Panc1 (cell line): ENCODE results near the gene GPR50. TPM values are rescaled to one million over a fixed set of nuclear protein-coding genes. Genes with fewer than 3 reads are reported as not detected.

Experiments
- ATAC-seq: fragments of 200-7000 bp; cut with Tn5 transposase; 2 replicates; pipeline ENCODE4 v1.9.1; 2020; ENCODE audit warnings: mild to moderate bottlenecking, moderate library complexity
- BruUV-seq: library from RNA; stranded (reverse); fragments of 400-500 nt; replicated peaks from 2 replicates; lab custom pipeline; 2021; lab: Mats Ljungman, UMichigan
- CTCF ChIA-PET: fragments of 300-600 bp; sonication (Branson Sonifier 250); formaldehyde crosslinking; loops from one replicate; lab custom pipeline; 2022; ENCODE audit warnings: antibody characterized with exemption; lab: Charles Lee
- POLR2A ChIA-PET: fragments of 300-600 bp; sonication (Branson Sonifier 250); formaldehyde crosslinking; loops from one replicate; lab custom pipeline; 2022; ENCODE audit warnings: antibody characterized with exemption; lab: Charles Lee
- DNase-seq: peaks from one replicate; pipeline ENCODE4 v3.0.0-alpha.2; 2010; ENCODE audit warnings: low read depth, low spot score
- H3K27ac ChIP-seq: 2 replicates; pipeline ENCODE4 v1.5.1; 2011; ENCODE audit warnings: mild to moderate bottlenecking, low read length, inconsistent platforms
- H3K27me3 ChIP-seq: fragments of 200-500 bp; sonication (Bioruptor generic); 2 replicates; pipeline ENCODE4 v1.6.0; 2014; ENCODE audit warnings: low read length, inconsistent platforms; ENCODE audit not compliant: control insufficient read depth, insufficient read depth
- H3K36me3 ChIP-seq: fragments of 200-500 bp; sonication (Bioruptor generic); 2 replicates; pipeline ENCODE4 v1.5.1; 2014; ENCODE audit warnings: inconsistent platforms, mild to moderate bottlenecking, low read length, moderate library complexity; ENCODE audit not compliant: control insufficient read depth, insufficient read depth
- H3K4me1 ChIP-seq: 2 replicates; pipeline ENCODE4 v1.5.1; 2011; ENCODE audit warnings: inconsistent platforms, mild to moderate bottlenecking, low read length, moderate library complexity; ENCODE audit not compliant: control insufficient read depth, insufficient read depth
- H3K4me3 ChIP-seq, 2 experiments: 2 replicates each; pipeline ENCODE4 v1.5.1; 2011 to 2012; ENCODE audit warnings: low read depth in 2 of 2, low read length in 2 of 2, mild to moderate bottlenecking in 2 of 2, inconsistent platforms in 1 of 2, moderate library complexity in 1 of 2
- H3K9me3 ChIP-seq: fragments of 200-500 bp; sonication (Bioruptor generic); 2 replicates; pipeline ENCODE4 v1.5.1; 2014; ENCODE audit warnings: low read depth, mild to moderate bottlenecking, inconsistent platforms, low read length, moderate library complexity; ENCODE audit not compliant: control insufficient read depth, insufficient read depth
- POLR2AphosphoS5 ChIP-seq: IDR thresholded peaks from 2 replicates; pipeline ENCODE4 v1.6.1; 2012; ENCODE audit warnings: mild to moderate bottlenecking, low read depth, low read length, moderate library complexity
- TCF7L2 ChIP-seq: IDR thresholded peaks from 2 replicates; pipeline ENCODE4 v1.6.1; 2011; ENCODE audit warnings: mild to moderate bottlenecking, low read depth, low read length, inconsistent platforms
- in situ Hi-C: cut with HindIII; loops from 2 replicates; pipeline ENCODE4 v1.10.0; 2016; ENCODE audit warnings: low sequenced_read_pairs, low pct_unique_long_range_greater_than_20kb
- intact Hi-C: fragments of 100-400 bp; cut with micrococcal nuclease; formaldehyde crosslinking; loops from one replicate; pipeline ENCODE4 v1.10.0; 2022; ENCODE audit not compliant: unreplicated experiment
- total RNA-seq: library from RNA; stranded (reverse); gene quantifications from one replicate; pipeline ENCODE4 v1.2.1, GENCODE V29; 2021; ENCODE audit not compliant: unreplicated experiment
- TF ChIP-seq, protein P1 (sequence below), 2 experiments: IDR thresholded peaks; 2 replicates each; pipeline ENCODE4 v1.6.1; 2011 to 2012; ENCODE audit warnings: low read depth in 2 of 2, control low read depth in 1 of 2, low read length in 1 of 2, mild to moderate bottlenecking in 1 of 2, moderate library complexity in 1 of 2; ENCODE audit not compliant: insufficient read depth in 1 of 2
- TF ChIP-seq, protein P2 (sequence below): fragments of 450-650 bp; IDR thresholded peaks from 2 replicates; pipeline ENCODE4 v1.5.1; 2017; ENCODE audit warnings: mild to moderate bottlenecking

GPR50 gene
- total RNA-seq, 1 experiment from 2014 or later: 0.26 TPM

DNA sequence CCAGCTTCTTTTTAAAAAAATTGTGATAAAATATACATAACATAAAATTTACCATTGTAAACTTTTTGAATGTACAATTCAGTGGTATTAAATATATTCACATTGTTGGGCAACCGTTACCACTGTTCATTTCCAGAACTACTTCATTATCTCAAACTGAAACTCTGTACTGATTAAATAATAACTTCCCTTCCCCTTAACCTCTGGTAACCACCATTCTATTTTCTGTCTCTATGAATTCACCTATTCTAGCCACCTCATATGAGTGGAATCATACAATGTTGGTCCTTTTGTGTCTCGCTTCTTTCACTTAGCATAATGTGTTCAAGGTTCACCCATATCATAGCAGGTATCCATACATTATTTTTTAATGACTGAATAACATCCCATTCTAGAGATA is 8.3 kb downstream of the GPR50 start:
- no peak for DNase-seq
- Histone ChIP-seq H3K27ac (no peak overlapping the region), H3K9me3 (no peaks in the 10 kb centered on the region), H3K4me3 (no peak overlapping the region), H3K27me3 (peaks cover 11% of the 10 kb centered on the region; the same call in 1 of the 2 replicates), H3K4me1 (no peaks in the 10 kb centered on the region), H3K36me3 (no peaks in the 10 kb centered on the region)
- ChIA-PET CTCF (no interaction called here), POLR2A (no interaction called here)
- TF ChIP-seq, protein P1, sequence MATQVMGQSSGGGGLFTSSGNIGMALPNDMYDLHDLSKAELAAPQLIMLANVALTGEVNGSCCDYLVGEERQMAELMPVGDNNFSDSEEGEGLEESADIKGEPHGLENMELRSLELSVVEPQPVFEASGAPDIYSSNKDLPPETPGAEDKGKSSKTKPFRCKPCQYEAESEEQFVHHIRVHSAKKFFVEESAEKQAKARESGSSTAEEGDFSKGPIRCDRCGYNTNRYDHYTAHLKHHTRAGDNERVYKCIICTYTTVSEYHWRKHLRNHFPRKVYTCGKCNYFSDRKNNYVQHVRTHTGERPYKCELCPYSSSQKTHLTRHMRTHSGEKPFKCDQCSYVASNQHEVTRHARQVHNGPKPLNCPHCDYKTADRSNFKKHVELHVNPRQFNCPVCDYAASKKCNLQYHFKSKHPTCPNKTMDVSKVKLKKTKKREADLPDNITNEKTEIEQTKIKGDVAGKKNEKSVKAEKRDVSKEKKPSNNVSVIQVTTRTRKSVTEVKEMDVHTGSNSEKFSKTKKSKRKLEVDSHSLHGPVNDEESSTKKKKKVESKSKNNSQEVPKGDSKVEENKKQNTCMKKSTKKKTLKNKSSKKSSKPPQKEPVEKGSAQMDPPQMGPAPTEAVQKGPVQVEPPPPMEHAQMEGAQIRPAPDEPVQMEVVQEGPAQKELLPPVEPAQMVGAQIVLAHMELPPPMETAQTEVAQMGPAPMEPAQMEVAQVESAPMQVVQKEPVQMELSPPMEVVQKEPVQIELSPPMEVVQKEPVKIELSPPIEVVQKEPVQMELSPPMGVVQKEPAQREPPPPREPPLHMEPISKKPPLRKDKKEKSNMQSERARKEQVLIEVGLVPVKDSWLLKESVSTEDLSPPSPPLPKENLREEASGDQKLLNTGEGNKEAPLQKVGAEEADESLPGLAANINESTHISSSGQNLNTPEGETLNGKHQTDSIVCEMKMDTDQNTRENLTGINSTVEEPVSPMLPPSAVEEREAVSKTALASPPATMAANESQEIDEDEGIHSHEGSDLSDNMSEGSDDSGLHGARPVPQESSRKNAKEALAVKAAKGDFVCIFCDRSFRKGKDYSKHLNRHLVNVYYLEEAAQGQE (IDR thresholded peaks at IDR 0.05; ENCODE audit: insufficient read depth in 1 of 2, low read depth in 2 of 2, low read length in 1 of 2): no peak
- TF ChIP-seq POLR2AphosphoS5: no peak
- TF ChIP-seq, protein P2, sequence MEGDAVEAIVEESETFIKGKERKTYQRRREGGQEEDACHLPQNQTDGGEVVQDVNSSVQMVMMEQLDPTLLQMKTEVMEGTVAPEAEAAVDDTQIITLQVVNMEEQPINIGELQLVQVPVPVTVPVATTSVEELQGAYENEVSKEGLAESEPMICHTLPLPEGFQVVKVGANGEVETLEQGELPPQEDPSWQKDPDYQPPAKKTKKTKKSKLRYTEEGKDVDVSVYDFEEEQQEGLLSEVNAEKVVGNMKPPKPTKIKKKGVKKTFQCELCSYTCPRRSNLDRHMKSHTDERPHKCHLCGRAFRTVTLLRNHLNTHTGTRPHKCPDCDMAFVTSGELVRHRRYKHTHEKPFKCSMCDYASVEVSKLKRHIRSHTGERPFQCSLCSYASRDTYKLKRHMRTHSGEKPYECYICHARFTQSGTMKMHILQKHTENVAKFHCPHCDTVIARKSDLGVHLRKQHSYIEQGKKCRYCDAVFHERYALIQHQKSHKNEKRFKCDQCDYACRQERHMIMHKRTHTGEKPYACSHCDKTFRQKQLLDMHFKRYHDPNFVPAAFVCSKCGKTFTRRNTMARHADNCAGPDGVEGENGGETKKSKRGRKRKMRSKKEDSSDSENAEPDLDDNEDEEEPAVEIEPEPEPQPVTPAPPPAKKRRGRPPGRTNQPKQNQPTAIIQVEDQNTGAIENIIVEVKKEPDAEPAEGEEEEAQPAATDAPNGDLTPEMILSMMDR: no peak
- TF ChIP-seq TCF7L2: no peak
- no peak for ATAC-seq
- intact Hi-C loops: no loop called here
- BruUV-seq: no TSS peak
- in situ Hi-C loops: no loop called here

DNA sequence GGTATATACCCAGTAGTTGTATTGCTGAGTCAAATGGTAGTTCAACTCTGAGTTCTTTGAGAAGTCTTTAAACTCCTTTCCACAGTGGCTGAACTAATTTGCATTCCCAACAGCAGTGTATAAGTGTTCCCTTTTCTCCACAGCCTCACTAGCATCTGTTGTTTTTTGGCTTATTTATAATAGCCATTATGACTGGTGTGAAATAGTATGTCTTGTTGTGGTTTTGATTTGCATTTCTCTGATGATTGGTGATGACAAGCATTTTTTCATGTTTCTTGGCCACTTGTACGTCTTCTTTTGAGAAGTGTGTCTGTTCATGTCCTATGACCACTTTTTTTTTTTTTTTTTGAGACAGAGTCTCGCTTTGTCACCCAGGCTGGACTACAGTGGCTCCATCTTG is 30.5 kb downstream of the GPR50 start:
- BruUV-seq: no TSS peak
- Histone ChIP-seq H3K9me3 (no peaks in the 10 kb centered on the region), H3K36me3 (no peaks in the 10 kb centered on the region), H3K4me3 (no peak overlapping the region), H3K27me3 (no peaks in the 10 kb centered on the region), H3K27ac (no peak overlapping the region), H3K4me1 (no peaks in the 10 kb centered on the region)
- in situ Hi-C loops: no loop called here
- no peak for TF ChIP-seq POLR2AphosphoS5
- TF ChIP-seq, protein P2: no peak
- ChIA-PET CTCF (no interaction called here), POLR2A (no interaction called here)
- ATAC-seq (no peak), DNase-seq (no peak)
- intact Hi-C loops: no loop called here

DNA sequence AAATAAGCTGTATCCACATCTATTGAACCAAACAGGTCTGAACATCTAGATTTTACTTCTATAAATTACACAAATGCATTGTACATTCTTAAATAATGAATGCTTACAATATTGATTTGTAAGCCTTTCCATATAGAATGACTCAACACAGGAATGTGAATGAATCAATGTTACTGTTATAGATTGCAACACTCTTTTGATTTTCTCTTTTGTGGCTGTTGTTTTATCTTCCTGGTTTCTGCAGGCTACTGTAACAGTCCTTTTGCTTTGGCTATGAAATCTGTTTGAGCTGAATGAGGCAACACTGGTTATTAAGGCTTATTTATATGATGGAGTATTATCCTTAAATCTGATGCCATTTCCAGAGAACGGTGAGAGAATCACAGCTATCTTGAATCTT is 49.5 kb downstream of the GPR50 start:
- ChIA-PET CTCF (no interaction called here), POLR2A (no interaction called here)
- Histone ChIP-seq H3K4me3 (no peak overlapping the region), H3K27me3 (peaks cover 4% of the 10 kb centered on the region; the same call in 1 of the 2 replicates), H3K9me3 (no peaks in the 10 kb centered on the region), H3K27ac (no peak overlapping the region), H3K4me1 (no peaks in the 10 kb centered on the region), H3K36me3 (no peaks in the 10 kb centered on the region)
- DNase-seq: no peak
- in situ Hi-C loops (no loop called here), intact Hi-C loops (no loop called here)
- no TSS peak for BruUV-seq
- TF ChIP-seq TCF7L2 (no peak), POLR2AphosphoS5 (no peak)
- no peak for ATAC-seq
